Heart left ventricle (tissue), 13 donors: ENCODE measurements around the gene ANAPC2.

ENCODE experiments used
- CTCF ChIP-seq, 12 donors: fragments of 200-600 bp; sonication (generic) in 4 of 12; IDR thresholded peaks; one replicate each; pipeline versions ENCODE4 v1.5.0 to v1.8.0; 2018 to 2022; ENCODE audit warnings: antibody characterized with exemption in 12 of 12, mild to moderate bottlenecking in 5 of 12
- POLR2A ChIP-seq, 2 donors: fragments of 450-650 bp; IDR thresholded peaks; one replicate each; pipeline ENCODE4 v1.6.1; 2017; ENCODE audit warnings: antibody characterized with exemption in 2 of 2, mild to moderate bottlenecking in 2 of 2, moderate library complexity in 2 of 2
- donor health status: ischemic (EF 13 %, LVEDD 7.1; RV severe dilation, severe dysfunction).
- donor health status: DM: no; HTN: yes; CAD: no.
- donor health status: DM: no; HTN: no; CAD: no.
- donor health status: ischemic (EF 25% LVEDD 6.9; RV normal size, moderate dysfunction).
- donor health status: ischemic (EF 25% LVEDD 5.7; RV mildly dilated, moderate dysfunction).
- donor health status: ischemic (EF 35%, LVEDD 5.7; RV mildly dilated, moderate dysfunction).
- donor health status: nonischemic (EF 11% LVEDD 7.7; RV severe dilation, severe dysfunction).
- donor health status: DM: yes; HTN: yes; CAD: no.
- donor health status: PGD.
- donor health status: ischemic (EF 29% LVEDD 5.4; RV normal size, mild dysfunction).
- donor health status: nonischemic (EF 23%, LVEDD 6.1; RV moderate dilation, normal function).

GRCh38 chr9:137221506-137222111 lies 33.2 kb upstream of the ANAPC2 start:
- TF ChIP-seq CTCF (IDR thresholded peaks at IDR 0.05) (no peak), POLR2A (IDR thresholded peaks at IDR 0.05) (no peak)
